Measurements from ENCODE around the gene PYGB.
"Not testable (repeated sequence)": the region's sequence is repeated elsewhere in the genome, so short reads cannot be mapped to it uniquely, and the experiment has no call there.

Gene PYGB

GRCh38 chr20:25314497-25315417 is 66.9 kb downstream of the PYGB start:
- DNase-seq (ENCODE audit: low read depth, low spot score), result no peak

GRCh38 chr20:25315418-25316210 is 67.7 kb downstream of the PYGB start:
- DNase-seq (ENCODE audit: low read depth, low spot score), result no peak

GRCh38 chr20:25316506-25317190 is 68.8 kb downstream of the PYGB start:
- DNase-seq (ENCODE audit: low read depth, low spot score), result no peak

- DNase-seq (ENCODE audit: low read depth, low spot score), result no peak
Measured at GRCh38 chr20:25317351-25318075, 69.6 kb downstream of the PYGB start.

- DNase-seq (ENCODE audit: low read depth, low spot score), result no peak
Measured at GRCh38 chr20:25318471-25319240, 70.8 kb downstream of the PYGB start.

GRCh38 chr20:25319241-25320034 is 71.6 kb downstream of the PYGB start:
- DNase-seq (ENCODE audit: low read depth, low spot score), result no peak

- DNase-seq (ENCODE audit: low read depth, low spot score), result no peak
Measured at GRCh38 chr20:25320035-25320800, 72.3 kb downstream of the PYGB start.

GRCh38 chr20:25321262-25321831 is 73.5 kb downstream of the PYGB start:
- DNase-seq (ENCODE audit: low read depth, low spot score), result no peak

- DNase-seq (ENCODE audit: low read depth, low spot score), result no peak
Measured at GRCh38 chr20:25321991-25322390, 74.1 kb downstream of the PYGB start.

GRCh38 chr20:25323496-25324246 is 75.8 kb downstream of the PYGB start:
- no peak for DNase-seq (ENCODE audit: low read depth, low spot score)

GRCh38 chr20:25324412-25324811 is 76.5 kb downstream of the PYGB start:
- DNase-seq (ENCODE audit: low read depth, low spot score), result no peak

GRCh38 chr20:25325073-25325472 is 77.2 kb downstream of the PYGB start:
- no peak for DNase-seq (ENCODE audit: low read depth, low spot score)

GRCh38 chr20:25325997-25326396 is 78.1 kb downstream of the PYGB start:
- DNase-seq (ENCODE audit: low read depth, low spot score), result no peak

GRCh38 chr20:25327521-25328235 is 79.8 kb downstream of the PYGB start:
- no peak for DNase-seq (ENCODE audit: low read depth, low spot score)

- no peak for DNase-seq (ENCODE audit: low read depth, low spot score)
Measured at GRCh38 chr20:25328954-25329498, 81.1 kb downstream of the PYGB start.

GRCh38 chr20:25334972-25335371 is 87.1 kb downstream of the PYGB start:
- DNase-seq (ENCODE audit: low read depth, low spot score), result not testable (repeated sequence)
